Activated CD4-positive, alpha-beta T cell treated with anti-CD3 and anti-CD28 coated beads for 1 hour (primary cell): Measurements from ENCODE around the gene CD52.
"Not testable (repeated sequence)": the region's sequence is repeated elsewhere in the genome, so short reads cannot be mapped to it uniquely, and the experiment has no call there.

ENCODE experiments used
- DNase-seq: peaks from one replicate; pipeline ENCODE4 v3.0.0-alpha.2; 2020

CD52 gene

GRCh38 chr1:26284597-26285347, 33.0 kb upstream of the CD52 start:
- peak; percentile 94 for DNase-seq

- no peak for DNase-seq
Measured at GRCh38 chr1:26285366-26286063, 32.2 kb upstream of the CD52 start.

- DNase-seq, result no peak
Measured at GRCh38 chr1:26286064-26286416, 31.7 kb upstream of the CD52 start.

DNA sequence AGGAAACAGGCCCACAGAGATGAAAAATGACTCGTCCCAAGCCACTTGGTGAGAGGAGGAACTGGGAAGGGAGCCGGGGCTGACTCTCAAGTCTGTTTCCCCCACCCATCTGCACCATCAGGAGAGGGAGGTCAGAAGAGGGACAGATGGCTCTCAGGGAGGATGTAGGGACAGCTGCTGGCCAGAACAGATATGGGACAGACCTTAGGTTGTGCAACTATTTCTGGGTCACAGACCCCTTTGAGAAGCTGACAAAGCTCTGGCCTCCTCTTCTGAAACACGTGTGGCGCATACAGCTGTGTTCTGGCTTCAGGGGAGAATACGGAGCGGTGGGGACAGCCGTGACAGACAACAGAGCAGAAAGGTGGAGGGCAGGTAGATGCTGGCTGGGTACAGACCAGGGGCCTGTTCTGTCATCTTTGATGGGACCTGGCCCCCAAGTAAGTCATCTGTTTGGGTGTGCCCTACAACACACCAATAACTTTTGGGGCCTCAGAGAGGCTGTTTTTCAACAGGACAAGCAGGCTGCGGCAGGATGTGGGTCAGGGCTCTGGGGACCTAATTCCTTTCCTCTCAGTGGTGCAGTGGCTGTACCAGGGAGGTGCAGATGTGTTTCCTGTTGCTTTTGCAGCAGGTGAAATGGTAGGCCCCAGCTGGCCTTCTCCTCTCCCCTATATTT, 30.6 kb upstream of the CD52 start:
- peak; percentile 40 for DNase-seq

GRCh38 chr1:26287811-26288210, 29.9 kb upstream of the CD52 start:
- no peak for DNase-seq

GRCh38 chr1:26288311-26288941, 29.3 kb upstream of the CD52 start:
- DNase-seq, result peak; percentile 58

DNA sequence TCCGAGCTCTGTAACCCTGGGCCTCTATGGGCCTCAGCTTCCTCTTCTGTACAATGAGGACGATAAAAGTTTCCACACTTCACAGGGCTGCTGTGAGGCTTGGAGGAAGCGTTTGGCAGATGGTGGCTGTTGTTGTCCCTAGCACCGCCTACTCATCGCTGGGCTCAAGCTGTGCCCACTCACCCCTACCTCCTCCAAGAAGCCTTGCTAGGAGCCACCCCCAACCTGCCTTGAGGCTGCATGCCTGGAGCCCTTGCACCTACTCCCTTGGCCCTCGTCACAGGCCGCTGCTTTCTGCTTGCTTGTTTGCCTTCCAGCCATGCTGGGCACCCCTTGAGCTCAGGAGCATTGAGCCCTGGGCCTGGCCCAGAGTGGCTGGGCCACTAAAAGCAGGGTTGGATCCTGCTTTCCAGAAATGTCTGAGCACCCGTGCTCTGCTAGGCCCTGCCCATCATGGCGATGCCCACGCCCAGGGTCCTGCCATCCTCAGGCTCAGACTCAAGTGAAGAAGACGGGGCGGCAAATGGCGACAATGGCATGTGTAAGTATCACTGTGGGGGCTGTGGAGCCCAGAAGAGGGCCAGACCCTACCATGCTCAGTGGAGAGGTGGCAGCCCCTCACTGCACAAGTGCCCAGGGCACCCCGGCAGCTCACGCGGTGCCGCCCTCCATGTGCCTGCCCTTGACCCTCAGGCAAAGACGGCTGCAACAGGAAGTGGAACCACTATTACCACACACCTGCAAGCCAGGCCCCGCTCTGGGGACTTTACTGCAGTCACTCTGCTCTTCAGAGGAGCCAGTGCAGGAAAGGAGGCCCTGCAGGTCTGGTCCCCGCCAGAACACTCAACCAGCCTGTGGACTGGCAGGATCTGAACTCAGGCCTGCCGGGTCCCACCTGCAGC, 28.3 kb upstream of the CD52 start:
- DNase-seq, result no peak

DNA sequence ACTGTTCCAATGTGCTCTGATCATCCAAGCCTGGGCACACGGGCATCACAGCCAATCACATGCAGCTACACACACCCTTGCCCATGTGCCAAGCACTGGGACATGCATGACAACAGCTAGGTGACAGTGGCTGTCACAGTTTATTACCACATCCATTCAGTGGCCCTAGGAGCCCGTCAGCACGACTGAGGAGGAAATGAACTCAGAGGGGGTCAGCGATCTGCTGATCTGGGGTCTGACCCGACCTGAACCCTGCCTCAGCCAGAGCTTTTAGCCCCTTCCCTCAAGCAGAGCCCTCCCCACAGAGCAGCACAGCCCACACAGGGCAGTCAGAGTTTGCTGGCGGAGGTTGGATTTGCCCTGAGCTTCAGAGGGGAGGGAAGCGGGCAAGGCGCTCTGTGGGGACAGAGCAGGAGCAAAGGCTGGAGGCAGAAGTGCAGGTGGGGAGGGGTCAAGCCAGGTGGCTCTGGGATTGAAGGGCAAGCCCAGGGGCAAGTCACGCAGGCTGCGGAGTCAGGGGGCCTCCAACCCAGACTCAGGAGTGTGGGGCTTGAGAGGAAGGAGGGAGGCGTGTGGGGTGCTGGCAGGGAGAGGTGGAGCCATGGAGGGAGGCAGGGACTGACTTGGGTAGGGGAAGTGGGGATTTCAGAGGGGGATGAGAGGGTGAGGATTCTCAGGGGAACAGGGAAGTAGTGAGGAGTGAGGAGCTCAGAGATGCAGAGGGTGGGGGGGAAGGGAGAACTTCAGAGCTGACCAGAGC, 27.5 kb upstream of the CD52 start:
- DNase-seq, result no peak

- no peak for DNase-seq
Measured at GRCh38 chr1:26290882-26291261, 26.9 kb upstream of the CD52 start.

DNA sequence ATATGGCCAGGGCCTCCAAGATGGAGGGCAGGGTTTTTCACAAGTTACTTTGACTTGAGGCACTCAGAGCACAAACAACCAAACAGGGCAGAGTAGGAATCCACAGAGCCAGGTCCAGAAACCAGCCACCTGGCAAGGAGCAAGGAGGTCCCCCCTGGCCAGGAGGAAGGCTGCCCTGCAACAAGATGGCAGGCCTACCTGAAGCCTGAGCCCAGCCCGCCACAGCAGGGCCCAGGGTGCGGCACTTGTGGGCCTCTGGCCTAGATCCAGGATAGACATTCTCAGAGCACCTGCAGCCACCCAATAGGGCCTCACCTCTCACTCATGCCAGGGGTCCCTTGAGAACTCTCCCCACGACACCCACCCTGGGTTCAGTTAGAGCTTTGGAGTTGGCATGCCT, 26.3 kb upstream of the CD52 start:
- DNase-seq, result no peak

DNA sequence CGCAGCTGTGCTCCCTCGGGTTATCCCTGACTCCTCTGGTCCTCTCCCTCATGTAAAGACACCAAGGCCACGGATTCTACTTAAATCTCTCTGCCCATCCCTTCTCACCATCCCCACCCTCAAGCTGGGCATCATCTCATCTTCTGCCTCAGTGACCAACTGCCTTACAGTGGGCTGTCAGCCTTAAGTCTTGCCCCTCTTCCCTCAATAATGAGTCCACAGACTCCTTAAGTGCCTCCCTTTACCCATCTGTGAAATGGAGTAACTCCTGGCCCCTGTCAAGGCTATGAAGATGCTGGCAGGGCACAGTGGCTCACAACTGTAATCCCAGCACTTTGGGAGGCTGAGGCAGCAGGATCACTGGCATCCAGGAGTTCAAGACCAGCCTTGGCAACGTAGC, 25.8 kb upstream of the CD52 start:
- DNase-seq, result no peak

GRCh38 chr1:26292735-26293134, 25.0 kb upstream of the CD52 start:
- DNase-seq, result not testable (repeated sequence)

- DNase-seq, result no peak
Measured at GRCh38 chr1:26293911-26294463, 23.8 kb upstream of the CD52 start.

GRCh38 chr1:26295194-26296138, 22.3 kb upstream of the CD52 start:
- no peak for DNase-seq

- DNase-seq, result no peak
Measured at GRCh38 chr1:26296340-26297056, 21.3 kb upstream of the CD52 start.

GRCh38 chr1:26297057-26297790, 20.5 kb upstream of the CD52 start:
- DNase-seq, result no peak

GRCh38 chr1:26297791-26298124, 20.0 kb upstream of the CD52 start:
- no peak for DNase-seq

DNA sequence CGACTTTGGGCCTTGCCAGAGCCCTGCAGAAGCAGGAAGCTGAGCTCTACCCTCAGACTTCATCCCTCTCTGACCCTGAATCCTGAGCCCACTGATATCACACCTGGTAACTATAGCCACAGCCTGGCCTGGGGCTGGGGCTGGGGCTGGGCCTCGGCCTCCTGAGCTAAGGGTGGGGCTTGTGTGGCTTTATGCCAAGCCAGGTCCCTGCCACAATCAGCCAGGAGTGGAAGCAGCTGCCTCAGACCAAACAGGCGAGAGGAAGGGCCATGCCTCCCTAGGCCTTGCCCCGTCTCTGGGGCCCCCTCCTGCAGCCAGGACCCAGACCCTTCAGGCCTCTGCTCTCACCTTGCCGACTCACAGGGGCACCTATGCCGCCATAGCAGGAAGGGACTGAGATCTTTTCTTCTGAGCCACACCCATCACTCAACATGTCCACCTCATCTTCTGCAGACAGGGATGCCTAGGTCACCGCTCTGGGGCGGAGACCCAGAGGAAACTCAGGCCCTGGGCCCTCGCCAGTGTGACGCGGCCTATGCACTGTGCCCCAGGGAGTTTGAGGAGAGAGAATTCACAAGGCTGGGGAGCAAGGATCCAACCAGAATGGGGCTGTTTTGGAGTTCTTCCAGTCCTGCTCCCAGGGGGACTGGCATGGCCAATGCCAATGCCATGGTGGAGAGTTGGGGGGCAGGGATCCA, 17.0 kb upstream of the CD52 start:
- DNase-seq, result no peak
